HepG2 (cell line): Measurements from ENCODE around the gene PROC. TPM values are rescaled to one million over a fixed set of nuclear protein-coding genes. Genes with fewer than 3 reads are reported as not detected.

ENCODE experiments used
- CEBPZ ChIP-seq: IDR thresholded peaks from 2 replicates; pipeline ENCODE4 v1.6.1; 2012; ENCODE audit warnings: low read length, improper control_type of control experiment
- DMAP1 ChIP-seq: IDR thresholded peaks from 2 replicates; pipeline ENCODE4 v1.6.1; 2016
- DNMT3B ChIP-seq: conservative IDR thresholded peaks from 2 replicates; pipeline ENCODE4 v1.6.1; 2016; ENCODE audit warnings: missing biosample characterization, control low read depth
- EEA1 ChIP-seq: sonication (generic); formaldehyde crosslinking; IDR thresholded peaks from 2 replicates; pipeline ENCODE4 v1.5.1; 2020; ENCODE audit warnings: mild to moderate bottlenecking, missing genetic modification reagents, borderline replicate concordance
- GRHL1 ChIP-seq: sonication (generic); formaldehyde crosslinking; conservative IDR thresholded peaks from 2 replicates; pipeline ENCODE4 v1.8.0; 2022; ENCODE audit warnings: missing genetic modification reagents
- HOXA3 ChIP-seq: sonication (generic); formaldehyde crosslinking; IDR thresholded peaks from 2 replicates; pipeline ENCODE4 v1.5.0; 2020; ENCODE audit warnings: missing genetic modification reagents
- NCOA1 ChIP-seq: sonication (generic); formaldehyde crosslinking; IDR thresholded peaks from 2 replicates; pipeline ENCODE4 v1.9.0; 2021; ENCODE audit warnings: missing genetic modification reagents
- NFYC ChIP-seq: IDR thresholded peaks from 2 replicates; pipeline ENCODE4 v1.6.1; 2016; ENCODE audit warnings: missing genetic modification reagents, missing compliant biosample characterization
- NR2F1 ChIP-seq, 2 experiments: fragments of 450-650 bp in 1 of 2; formaldehyde crosslinking in 1 of 2; IDR thresholded peaks; 2 replicates each; pipeline versions ENCODE4 v1.5.0 to v1.6.1; 2016 to 2020; ENCODE audit warnings: mild to moderate bottlenecking in 1 of 2, missing compliant biosample characterization in 1 of 2, missing genetic modification reagents in 1 of 2, moderate library complexity in 1 of 2
- SIX4 ChIP-seq: sonication (generic); formaldehyde crosslinking; IDR thresholded peaks from 2 replicates; pipeline ENCODE4 v1.4.0; 2020; ENCODE audit warnings: missing genetic modification reagents
- SMYD3 ChIP-seq: sonication (generic); formaldehyde crosslinking; IDR thresholded peaks from 2 replicates; pipeline ENCODE4 v1.8.1; 2023; ENCODE audit warnings: mild to moderate bottlenecking, missing genetic modification reagents
- SNAI1 ChIP-seq: sonication (generic); formaldehyde crosslinking; IDR thresholded peaks from 2 replicates; pipeline ENCODE4 v1.5.0; 2020; ENCODE audit warnings: mild to moderate bottlenecking, missing genetic modification reagents, borderline replicate concordance
- ZFP36L2 ChIP-seq: sonication (generic); formaldehyde crosslinking; IDR thresholded peaks from 2 replicates; pipeline ENCODE4 v1.4.0; 2020; ENCODE audit warnings: missing genetic modification reagents
- ZNF282 ChIP-seq: fragments of 450-650 bp; IDR thresholded peaks from 2 replicates; pipeline ENCODE4 v1.6.1; 2018; ENCODE audit not compliant: partially characterized antibody
- ZNF574 ChIP-seq: sonication (generic); formaldehyde crosslinking; IDR thresholded peaks from 2 replicates; pipeline ENCODE4 v1.4.0; 2020; ENCODE audit warnings: missing genetic modification reagents
- ZNF713 ChIP-seq: sonication (generic); formaldehyde crosslinking; IDR thresholded peaks from 2 replicates; pipeline ENCODE4 v1.4.0; 2020; ENCODE audit warnings: mild to moderate bottlenecking, missing genetic modification reagents
- ZNF768 ChIP-seq: sonication (generic); formaldehyde crosslinking; IDR thresholded peaks from 2 replicates; pipeline ENCODE4 v1.4.0; 2020; ENCODE audit warnings: missing genetic modification reagents
- ZNF792 ChIP-seq: IDR thresholded peaks from 2 replicates; pipeline ENCODE4 v1.6.1; 2016
- ZSCAN22 ChIP-seq: sonication (generic); formaldehyde crosslinking; IDR thresholded peaks from 2 replicates; pipeline ENCODE4 v1.4.0; 2020; ENCODE audit warnings: mild to moderate bottlenecking, missing genetic modification reagents
- polyA plus RNA-seq, 8 experiments: library from polyadenylated mRNA; depleted of rRNA in 3 of 8; stranded (reverse) in 7 of 8; unstranded in 1 of 8; fragments of >200 nt; fragmentation: Illumina TruSeq in 4 of 8; extraction: Trizol in 4 of 8; gene quantifications; 2 replicates each; pipeline versions ENCODE4 v1.2.1 to v1.2.3, GENCODE V29; 2011 to 2016; ENCODE audit warnings: low read depth in 4 of 8, missing spikeins in 1 of 8, mixed read lengths in 1 of 8; ENCODE audit not compliant: insufficient read depth in 1 of 8
- total RNA-seq, 5 experiments: library from RNA; depleted of rRNA; stranded (reverse); fragments of >200 nt; fragmentation: Illumina TruSeq; extraction: Trizol; gene quantifications; 2 replicates each; pipeline ENCODE4 v1.2.3, GENCODE V29; 2016; ENCODE audit warnings: low read depth in 1 of 5
- TF ChIP-seq, protein P1 (sequence below): sonication (generic); formaldehyde crosslinking; IDR thresholded peaks from 2 replicates; pipeline ENCODE4 v1.4.0; 2020; ENCODE audit warnings: mild to moderate bottlenecking, missing genetic modification reagents
- TF ChIP-seq, protein P2 (sequence below), 2 experiments: fragments of 450-650 bp in 1 of 2; sonication (generic) in 1 of 2; formaldehyde crosslinking; IDR thresholded peaks; 2 replicates each; pipeline versions ENCODE4 v1.5.0 to v1.8.0; 2020 to 2022; ENCODE audit warnings: mild to moderate bottlenecking in 1 of 2, missing genetic modification reagents in 1 of 2

The PROC gene
- total and polyA plus RNA-seq, 2 of the 13 experiments (the other 11 are each of a cell fraction or from before 2014, with no cell fraction given): 134 to 185 TPM

DNA sequence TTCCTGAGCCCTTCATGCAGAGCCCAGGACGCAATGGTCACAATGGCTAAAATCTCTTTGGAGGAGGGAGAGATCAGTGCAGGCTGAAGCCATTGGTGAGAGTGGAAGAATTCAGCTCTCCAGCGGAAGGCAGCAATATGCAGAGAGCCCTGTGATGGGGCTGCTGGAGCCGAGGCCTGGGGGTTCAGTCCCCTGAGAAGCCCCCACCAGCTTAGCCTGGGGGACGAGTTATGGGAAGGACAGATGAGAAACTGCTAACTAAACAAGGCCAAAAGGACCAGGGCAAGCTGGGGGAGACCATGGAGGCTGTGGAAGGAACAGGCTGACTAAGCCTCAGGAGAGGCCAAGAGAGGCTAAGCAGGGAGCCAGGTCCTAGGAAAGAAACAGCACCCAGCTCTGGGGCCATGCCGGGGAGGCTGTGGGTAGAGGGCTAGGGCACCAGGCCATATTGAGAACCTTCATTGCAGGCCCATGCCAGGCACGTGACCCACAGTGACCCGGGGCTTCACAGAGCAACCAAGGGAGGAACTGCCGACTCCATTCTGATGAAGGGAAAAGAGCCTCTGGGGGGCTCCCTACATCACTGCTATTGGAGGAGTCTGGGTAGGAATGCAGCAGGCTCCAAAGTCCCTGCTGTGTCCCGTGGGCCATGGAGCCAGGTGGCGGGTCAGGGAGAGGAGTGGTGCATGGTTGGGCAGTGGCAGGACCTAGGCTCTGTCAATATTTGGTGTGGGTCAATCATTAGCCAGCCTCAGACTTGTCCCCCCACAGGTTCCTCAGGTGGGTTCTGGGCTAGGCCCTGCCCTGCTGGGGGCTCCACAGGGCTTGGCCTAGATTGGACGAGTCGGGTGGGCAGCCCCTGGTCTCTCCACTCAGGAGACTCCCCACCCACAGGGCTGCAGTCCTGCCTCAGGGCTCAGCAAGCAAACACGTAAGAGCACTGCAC lies 19.8 kb downstream of the PROC start (continued):
- TF ChIP-seq GRHL1 (CRISPR knock-in tag) (no peak), NFYC (no peak), ZNF282 (no peak), DNMT3B (CRISPR knock-in tag) (no peak; the same call in 1 of the 2 replicates), CEBPZ (no peak), SMYD3 (peak; percentile 79; the same call in 1 of the 2 replicates), ZSCAN22 (CRISPR knock-in tag) (0 out of 2 replicates have a peak, but pooled peaks have one; percentile 66), EEA1 (CRISPR knock-in tag) (no peak), NR2F1 (CRISPR knock-in tag; IDR thresholded peaks at IDR 0.05) (peak; percentile 24 to 83; a peak in 3 of 4 replicates), ZNF713 (CRISPR knock-in tag) (no peak), ZFP36L2 (no peak), DMAP1 (CRISPR knock-in tag) (peak; percentile 95), ZNF574 (CRISPR knock-in tag) (peak; percentile 90), SNAI1 (CRISPR knock-in tag) (no peak; the same call in 1 of the 2 replicates), SIX4 (CRISPR knock-in tag) (peak; percentile 84; the same call in 1 of the 2 replicates), NCOA1 (peak; percentile 94), ZNF792 (peak; percentile 95), ZNF768 (CRISPR knock-in tag) (no peak), HOXA3 (CRISPR knock-in tag) (peak; percentile 96)
- TF ChIP-seq, protein P1, sequence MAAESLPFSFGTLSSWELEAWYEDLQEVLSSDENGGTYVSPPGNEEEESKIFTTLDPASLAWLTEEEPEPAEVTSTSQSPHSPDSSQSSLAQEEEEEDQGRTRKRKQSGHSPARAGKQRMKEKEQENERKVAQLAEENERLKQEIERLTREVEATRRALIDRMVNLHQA (CRISPR knock-in tag): no peak
- TF ChIP-seq, protein P2, sequence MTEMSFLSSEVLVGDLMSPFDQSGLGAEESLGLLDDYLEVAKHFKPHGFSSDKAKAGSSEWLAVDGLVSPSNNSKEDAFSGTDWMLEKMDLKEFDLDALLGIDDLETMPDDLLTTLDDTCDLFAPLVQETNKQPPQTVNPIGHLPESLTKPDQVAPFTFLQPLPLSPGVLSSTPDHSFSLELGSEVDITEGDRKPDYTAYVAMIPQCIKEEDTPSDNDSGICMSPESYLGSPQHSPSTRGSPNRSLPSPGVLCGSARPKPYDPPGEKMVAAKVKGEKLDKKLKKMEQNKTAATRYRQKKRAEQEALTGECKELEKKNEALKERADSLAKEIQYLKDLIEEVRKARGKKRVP (CRISPR knock-in tag; IDR thresholded peaks at IDR 0.05): peak in 1 of 2 experiments; percentile 47; a peak in 2 of 4 replicates
